Measurements from ENCODE around the gene RASGRP3.

GRCh38 chr2:33573657-33574056 lies 97.2 kb downstream of the RASGRP3 start:
- no peak for TF ChIP-seq CTCF (IDR thresholded peaks at IDR 0.05)
- no peak for TF ChIP-seq POLR2A (IDR thresholded peaks at IDR 0.05)
